ENCODE data around the gene CD3G.

Gene CD3G

GRCh38 chr11:118370774-118371173 is 26.6 kb downstream of the CD3G start:
- H3K4me1 ChIP-seq (ENCODE audit: low read depth, poor library complexity, severe bottlenecking), result peaks cover 15% of the 10 kb centered on the region
- TF ChIP-seq, protein P1, sequence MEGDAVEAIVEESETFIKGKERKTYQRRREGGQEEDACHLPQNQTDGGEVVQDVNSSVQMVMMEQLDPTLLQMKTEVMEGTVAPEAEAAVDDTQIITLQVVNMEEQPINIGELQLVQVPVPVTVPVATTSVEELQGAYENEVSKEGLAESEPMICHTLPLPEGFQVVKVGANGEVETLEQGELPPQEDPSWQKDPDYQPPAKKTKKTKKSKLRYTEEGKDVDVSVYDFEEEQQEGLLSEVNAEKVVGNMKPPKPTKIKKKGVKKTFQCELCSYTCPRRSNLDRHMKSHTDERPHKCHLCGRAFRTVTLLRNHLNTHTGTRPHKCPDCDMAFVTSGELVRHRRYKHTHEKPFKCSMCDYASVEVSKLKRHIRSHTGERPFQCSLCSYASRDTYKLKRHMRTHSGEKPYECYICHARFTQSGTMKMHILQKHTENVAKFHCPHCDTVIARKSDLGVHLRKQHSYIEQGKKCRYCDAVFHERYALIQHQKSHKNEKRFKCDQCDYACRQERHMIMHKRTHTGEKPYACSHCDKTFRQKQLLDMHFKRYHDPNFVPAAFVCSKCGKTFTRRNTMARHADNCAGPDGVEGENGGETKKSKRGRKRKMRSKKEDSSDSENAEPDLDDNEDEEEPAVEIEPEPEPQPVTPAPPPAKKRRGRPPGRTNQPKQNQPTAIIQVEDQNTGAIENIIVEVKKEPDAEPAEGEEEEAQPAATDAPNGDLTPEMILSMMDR (conservative IDR thresholded peaks at IDR 0.05; ENCODE audit: low read depth, low read length), result no peak
- no peaks in the 10 kb centered on the region; the same call in 1 of the 2 replicates for H3K36me3 ChIP-seq (ENCODE audit: insufficient read depth)
- H3K27me3 ChIP-seq (ENCODE audit: insufficient read depth, low read depth), result no peaks in the 10 kb centered on the region
- H2AFZ ChIP-seq (ENCODE audit: low read depth), result no peak overlapping the region
- H3K79me2 ChIP-seq (ENCODE audit: insufficient read depth, low read depth), result no peaks in the 10 kb centered on the region
- 0 out of 2 replicates have a peak, but pooled peaks cover 3% of the 10 kb centered on the region for H4K20me1 ChIP-seq (ENCODE audit: insufficient read depth)
- no peak overlapping the region for H3K9ac ChIP-seq
- H3K4me2 ChIP-seq, result peak overlapping the region; percentile 8; the same call in 1 of the 2 replicates
- H3K4me3 ChIP-seq (IDR thresholded peaks at IDR 0.05; ENCODE audit: insufficient read depth, low read depth, low read length), result no peak overlapping the region
- no peak overlapping the region; the same call in 1 of the 2 replicates for H3K27ac ChIP-seq

DNA sequence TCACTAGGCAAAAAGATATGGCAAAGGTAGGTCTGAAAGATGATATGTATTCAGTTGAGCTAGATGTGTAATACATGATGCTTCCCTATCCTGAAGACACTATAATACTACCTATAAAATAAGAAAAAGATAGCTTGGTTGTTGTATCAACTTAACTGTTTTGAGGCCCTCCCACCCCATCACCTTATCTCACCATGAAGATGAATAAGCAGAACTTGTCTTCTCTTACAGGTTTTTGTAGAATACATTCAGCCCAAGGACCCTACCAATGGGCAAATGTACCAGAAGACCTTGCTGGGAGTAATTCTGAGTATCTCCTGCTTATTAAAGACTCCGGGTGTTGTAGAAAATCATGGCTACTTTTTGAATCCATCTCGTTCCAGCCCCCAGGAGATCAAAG is 29.1 kb downstream of the CD3G start:
- no peak overlapping the region for H3K4me2 ChIP-seq
- H3K36me3 ChIP-seq (ENCODE audit: insufficient read depth), result no peaks in the 10 kb centered on the region; the same call in 1 of the 2 replicates
- H3K4me1 ChIP-seq (ENCODE audit: low read depth, poor library complexity, severe bottlenecking), result peaks cover 15% of the 10 kb centered on the region

GRCh38 chr11:118373871-118374270 is 29.7 kb downstream of the CD3G start:
- H3K27me3 ChIP-seq (ENCODE audit: insufficient read depth, low read depth), result no peaks in the 10 kb centered on the region
- no peak overlapping the region for H3K27ac ChIP-seq
- H3K36me3 ChIP-seq (ENCODE audit: insufficient read depth), result no peaks in the 10 kb centered on the region; the same call in 1 of the 2 replicates
- no peaks in the 10 kb centered on the region for H3K79me2 ChIP-seq (ENCODE audit: insufficient read depth, low read depth)
- H3K4me1 ChIP-seq (ENCODE audit: low read depth, poor library complexity, severe bottlenecking), result peaks cover 15% of the 10 kb centered on the region
- 0 out of 2 replicates have a peak, but pooled peaks cover 3% of the 10 kb centered on the region for H4K20me1 ChIP-seq (ENCODE audit: insufficient read depth)
- no peak overlapping the region for H3K4me2 ChIP-seq
- H2AFZ ChIP-seq (ENCODE audit: low read depth), result no peak overlapping the region
- no peak overlapping the region for H3K4me3 ChIP-seq (IDR thresholded peaks at IDR 0.05; ENCODE audit: insufficient read depth, low read depth, low read length)
- TF ChIP-seq, protein P1 (conservative IDR thresholded peaks at IDR 0.05; ENCODE audit: low read depth, low read length), result no peak
- H3K9ac ChIP-seq, result no peak overlapping the region

More for the DNA sequence above, 29.1 kb downstream of the CD3G start:
- TF ChIP-seq, protein P1 (conservative IDR thresholded peaks at IDR 0.05; ENCODE audit: low read depth, low read length), result no peak
- H3K79me2 ChIP-seq (ENCODE audit: insufficient read depth, low read depth), result no peaks in the 10 kb centered on the region
- H2AFZ ChIP-seq (ENCODE audit: low read depth), result no peak overlapping the region
- no peaks in the 10 kb centered on the region for H3K27me3 ChIP-seq (ENCODE audit: insufficient read depth, low read depth)
- H3K27ac ChIP-seq, result no peak overlapping the region
- 0 out of 2 replicates have a peak, but pooled peaks cover 3% of the 10 kb centered on the region for H4K20me1 ChIP-seq (ENCODE audit: insufficient read depth)
- no peak overlapping the region for H3K4me3 ChIP-seq (IDR thresholded peaks at IDR 0.05; ENCODE audit: insufficient read depth, low read depth, low read length)
- H3K9ac ChIP-seq, result no peak overlapping the region

DNA sequence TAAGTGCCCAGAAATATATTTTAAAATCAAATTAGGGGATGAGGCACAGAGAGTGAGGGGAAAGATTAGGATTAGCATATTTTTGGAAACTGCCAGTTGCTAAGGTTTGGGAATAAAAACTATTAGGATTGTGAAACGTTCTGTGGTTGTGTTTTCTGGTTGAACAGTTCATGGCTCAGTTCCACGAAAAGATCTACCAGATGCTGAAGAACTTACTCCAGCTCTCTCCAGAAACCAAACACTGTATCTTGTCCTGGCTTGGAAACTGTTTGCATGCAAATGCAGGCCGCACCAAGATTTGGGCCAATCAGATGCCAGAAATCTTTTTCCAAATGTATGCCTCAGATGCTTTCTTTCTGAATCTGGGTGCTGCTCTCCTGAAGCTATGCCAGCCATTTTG is 30.6 kb downstream of the CD3G start:
- Histone ChIP-seq H3K36me3 (ENCODE audit: insufficient read depth) (no peaks in the 10 kb centered on the region; the same call in 1 of the 2 replicates), H3K27ac (no peak overlapping the region), H2AFZ (ENCODE audit: low read depth) (no peak overlapping the region), H3K27me3 (ENCODE audit: insufficient read depth, low read depth) (no peaks in the 10 kb centered on the region), H4K20me1 (ENCODE audit: insufficient read depth) (0 out of 2 replicates have a peak, but pooled peaks cover 3% of the 10 kb centered on the region), H3K79me2 (ENCODE audit: insufficient read depth, low read depth) (no peaks in the 10 kb centered on the region), H3K4me1 (ENCODE audit: low read depth, poor library complexity, severe bottlenecking) (peaks cover 15% of the 10 kb centered on the region), H3K9ac (no peak overlapping the region), H3K4me2 (no peak overlapping the region), H3K4me3 (IDR thresholded peaks at IDR 0.05; ENCODE audit: insufficient read depth, low read depth, low read length) (no peak overlapping the region)
- TF ChIP-seq, protein P1 (conservative IDR thresholded peaks at IDR 0.05; ENCODE audit: low read depth, low read length), result no peak

All from KMS-11 (cell line).